ENCODE data around the gene LYPD6. TPM values are rescaled to one million over a fixed set of nuclear protein-coding genes. Genes with fewer than 3 reads are reported as not detected.
A peak's percentile ranks its signal among the peaks of the same experiment; 100 is the strongest.
"Not testable (repeated sequence)": the region's sequence is repeated elsewhere in the genome, so short reads cannot be mapped to it uniquely, and the experiment has no call there.

Gene LYPD6
- polyA plus RNA-seq, 1 of the 3 experiments (the other 2 are of a cell fraction) = 8.1 TPM

DNA sequence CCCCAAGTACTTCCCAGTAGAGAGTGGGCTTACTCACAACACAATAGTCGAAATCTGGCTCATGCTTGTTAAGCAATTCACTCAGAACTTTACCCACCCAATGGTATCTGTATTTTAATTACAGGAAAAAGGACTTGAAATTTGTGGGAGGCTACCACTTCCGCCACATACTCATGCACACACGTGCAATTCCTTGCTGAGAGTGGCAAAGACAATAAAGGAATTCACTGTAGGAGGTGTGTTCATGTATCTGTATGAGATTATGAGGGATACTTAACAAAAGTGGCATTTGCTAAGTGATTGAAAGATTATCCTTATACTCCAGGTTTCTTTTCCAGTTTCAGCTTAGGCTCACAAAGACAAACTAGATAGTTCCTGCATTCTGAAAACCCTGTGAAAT, 14.9 kb upstream of the LYPD6 start (continued):
- no peak for TF ChIP-seq RCOR1 (IDR thresholded peaks at IDR 0.05; ENCODE audit: low read length)
- TF ChIP-seq TCF12 (IDR thresholded peaks at IDR 0.05) = no peak

DNA sequence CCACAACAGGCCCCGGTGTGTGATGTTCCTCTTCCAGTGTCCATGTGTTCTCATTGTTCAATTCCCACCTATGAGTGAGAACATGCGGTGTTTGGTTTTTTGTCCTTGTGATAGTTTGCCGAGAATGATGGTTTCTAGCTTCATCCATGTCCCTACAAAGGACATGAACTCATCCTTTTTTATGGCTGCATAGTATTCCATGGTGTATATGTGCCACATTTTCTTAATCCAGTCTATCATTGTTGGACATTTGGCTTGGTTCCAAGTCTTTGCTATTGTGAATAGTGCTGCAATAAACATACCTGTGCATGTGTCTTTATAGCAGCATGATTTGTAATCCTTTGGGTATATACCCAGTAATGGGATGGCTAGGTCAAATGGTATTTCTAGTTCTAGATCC, 11.8 kb upstream of the LYPD6 start:
- H3K4me1 ChIP-seq (ENCODE audit: control insufficient read depth in 1 of 2, insufficient read depth in 2 of 2, low read depth in 1 of 2, low read length in 1 of 2); DNase-seq; H3K79me2 ChIP-seq (ENCODE audit: insufficient read depth); H2AFZ ChIP-seq (ENCODE audit: low read depth); POLR2A ChIA-PET; H4K20me1 ChIP-seq (ENCODE audit: insufficient read depth); H3K4me3 ChIP-seq (ENCODE audit: low read depth in 2 of 2, low read length in 1 of 2); H3K9ac ChIP-seq; H3K9me3 ChIP-seq; CTCF ChIA-PET; H3K27me3 ChIP-seq (ENCODE audit: insufficient read depth); H3F3A ChIP-seq (replicated peaks; ENCODE audit: insufficient read depth); H3K4me2 ChIP-seq; H3K9me2 ChIP-seq; H3K27ac ChIP-seq (ENCODE audit: low read depth in 2 of 2, low read length in 1 of 2); H3K36me3 ChIP-seq (replicated peaks in 1 of 2; ENCODE audit: control insufficient read depth in 1 of 2, insufficient read depth in 2 of 2, low read length in 1 of 2): not testable (repeated sequence)
- WGBS (ENCODE audit: low lambda C conversion rate) = 88% methylated on average over 3 of the region's 3 CpGs

DNA sequence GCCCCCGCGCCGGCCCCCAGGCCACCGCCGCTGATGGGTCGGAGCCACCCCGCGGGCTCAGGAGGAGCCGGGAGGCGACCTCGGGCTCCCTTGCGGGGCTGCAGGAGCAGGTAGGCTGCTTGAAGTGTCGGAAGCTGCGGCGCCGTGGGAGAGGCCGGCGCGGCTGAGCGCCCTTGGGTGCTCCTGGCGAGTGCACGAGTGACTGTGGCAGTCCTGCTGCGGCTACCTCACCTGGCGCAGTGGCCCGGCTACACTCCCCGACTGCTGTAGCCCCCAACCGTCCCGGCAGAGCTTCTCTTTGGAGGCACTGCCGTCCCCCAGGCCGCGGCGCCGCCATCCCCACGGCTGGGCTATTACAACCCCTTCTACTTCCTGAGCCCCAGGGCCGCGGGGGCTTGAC, 10.0 kb upstream of the LYPD6 start:
- no peak for DNase-seq
- 83% methylated on average over 8 of the region's 36 CpGs for WGBS (ENCODE audit: low lambda C conversion rate)
- no peaks in the 10 kb centered on the region for H3K27me3 ChIP-seq (ENCODE audit: insufficient read depth)
- H3K4me1 ChIP-seq (ENCODE audit: control insufficient read depth in 1 of 2, insufficient read depth in 2 of 2, low read depth in 1 of 2, low read length in 1 of 2) = no peaks in the 10 kb centered on the region
- no peaks in the 10 kb centered on the region for H4K20me1 ChIP-seq (ENCODE audit: insufficient read depth)
- H3K9me2 ChIP-seq = no peaks in the 10 kb centered on the region
- TF ChIP-seq SIN3A (IDR thresholded peaks at IDR 0.05; ENCODE audit: borderline replicate concordance, low read depth, low read length) (no peak), MXI1 (IDR thresholded peaks at IDR 0.05; ENCODE audit: low read depth, low read length) (no peak), MEF2A (IDR thresholded peaks at IDR 0.05; ENCODE audit: borderline replicate concordance, low read depth) (no peak), RCOR1 (IDR thresholded peaks at IDR 0.05; ENCODE audit: low read length) (no peak)
- TF ChIP-seq, protein P1, sequence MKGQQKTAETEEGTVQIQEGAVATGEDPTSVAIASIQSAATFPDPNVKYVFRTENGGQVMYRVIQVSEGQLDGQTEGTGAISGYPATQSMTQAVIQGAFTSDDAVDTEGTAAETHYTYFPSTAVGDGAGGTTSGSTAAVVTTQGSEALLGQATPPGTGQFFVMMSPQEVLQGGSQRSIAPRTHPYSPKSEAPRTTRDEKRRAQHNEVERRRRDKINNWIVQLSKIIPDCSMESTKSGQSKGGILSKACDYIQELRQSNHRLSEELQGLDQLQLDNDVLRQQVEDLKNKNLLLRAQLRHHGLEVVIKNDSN (IDR thresholded peaks at IDR 0.05; ENCODE audit: borderline replicate concordance, low read depth) = no peak
- no peak overlapping the region for H3K9ac ChIP-seq
- H3K36me3 ChIP-seq (replicated peaks in 1 of 2; ENCODE audit: control insufficient read depth in 1 of 2, insufficient read depth in 2 of 2, low read length in 1 of 2) = no peaks in the 10 kb centered on the region
- no peak overlapping the region for H3K4me2 ChIP-seq
- CTCF ChIA-PET = no interaction called here
- no peaks in the 10 kb centered on the region for H3F3A ChIP-seq (replicated peaks; ENCODE audit: insufficient read depth)
- no peak overlapping the region for H3K4me3 ChIP-seq (ENCODE audit: low read depth in 2 of 2, low read length in 1 of 2)
- H2AFZ ChIP-seq (ENCODE audit: low read depth) = no peak overlapping the region
- POLR2A ChIA-PET = no interaction called here
- no peak overlapping the region for H3K27ac ChIP-seq (ENCODE audit: low read depth in 2 of 2, low read length in 1 of 2)
- H3K79me2 ChIP-seq (ENCODE audit: insufficient read depth) = no peaks in the 10 kb centered on the region
- no peaks in the 10 kb centered on the region for H3K9me3 ChIP-seq

DNA sequence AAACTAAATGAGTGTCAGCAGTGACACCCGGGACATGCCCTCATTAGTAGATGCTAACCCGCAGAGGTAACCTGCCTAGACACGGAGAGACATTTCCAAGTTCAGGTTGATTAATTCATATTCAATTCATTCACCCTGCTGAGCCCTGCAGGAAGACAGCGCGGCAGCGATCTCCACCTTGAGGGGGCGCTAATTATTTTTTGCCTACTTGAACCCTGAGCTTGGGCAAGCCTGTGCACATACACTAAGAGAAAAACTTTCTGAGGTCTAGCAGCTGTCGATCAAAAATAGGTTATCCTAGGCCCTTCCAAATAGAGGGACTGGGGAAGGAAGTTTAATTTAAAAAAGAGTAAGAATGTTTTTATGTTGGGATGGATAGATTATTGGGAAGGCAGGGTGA, 1.3 kb upstream of the LYPD6 start:
- H3K4me3 ChIP-seq (ENCODE audit: low read depth in 2 of 2, low read length in 1 of 2) = peak overlapping the region; percentile 94 to 97; a peak in 3 of 4 replicates

More for the DNA sequence above, 1.3 kb upstream of the LYPD6 start:
- Histone ChIP-seq H3K9me2 (no peaks in the 10 kb centered on the region), H3K9ac (peak overlapping the region; percentile 65; the same call in 1 of the 2 replicates), H3K4me2 (peak overlapping the region; percentile 95), H3K9me3 (no peaks in the 10 kb centered on the region), H4K20me1 (ENCODE audit: insufficient read depth) (no peaks in the 10 kb centered on the region), H3K27ac (ENCODE audit: low read depth in 2 of 2, low read length in 1 of 2) (peak overlapping the region; percentile 61 to 79; a peak in 3 of 4 replicates), H3K27me3 (ENCODE audit: insufficient read depth) (no peaks in the 10 kb centered on the region), H2AFZ (ENCODE audit: low read depth) (peak overlapping the region; percentile 98; the same call in 1 of the 2 replicates), H3K36me3 (replicated peaks in 1 of 2; ENCODE audit: control insufficient read depth in 1 of 2, insufficient read depth in 2 of 2, low read length in 1 of 2) (no peaks in the 10 kb centered on the region), H3K79me2 (ENCODE audit: insufficient read depth) (peaks cover 19% of the 10 kb centered on the region; the same call in 1 of the 2 replicates), H3K4me1 (ENCODE audit: control insufficient read depth in 1 of 2, insufficient read depth in 2 of 2, low read depth in 1 of 2, low read length in 1 of 2) (peaks cover 0 to 10% of the 10 kb centered on the region in 2 experiments; a peak in 2 of 4 replicates), H3F3A (replicated peaks; ENCODE audit: insufficient read depth) (peaks cover 4% of the 10 kb centered on the region)
- peak; percentile 61 for DNase-seq
- POLR2A ChIA-PET = no interaction called here
- CTCF ChIA-PET = interaction anchor here (0.6 to 5.0 kb wide), 14 partner anchors 13 to 314 kb away, joined by 3 to 37 read pairs (median 3); partner anchors contain the start of gene LYPD6B
- peak; percentile 42 for TF ChIP-seq RAD21 (IDR thresholded peaks at IDR 0.05; ENCODE audit: low read length)
- TF ChIP-seq, protein P2, sequence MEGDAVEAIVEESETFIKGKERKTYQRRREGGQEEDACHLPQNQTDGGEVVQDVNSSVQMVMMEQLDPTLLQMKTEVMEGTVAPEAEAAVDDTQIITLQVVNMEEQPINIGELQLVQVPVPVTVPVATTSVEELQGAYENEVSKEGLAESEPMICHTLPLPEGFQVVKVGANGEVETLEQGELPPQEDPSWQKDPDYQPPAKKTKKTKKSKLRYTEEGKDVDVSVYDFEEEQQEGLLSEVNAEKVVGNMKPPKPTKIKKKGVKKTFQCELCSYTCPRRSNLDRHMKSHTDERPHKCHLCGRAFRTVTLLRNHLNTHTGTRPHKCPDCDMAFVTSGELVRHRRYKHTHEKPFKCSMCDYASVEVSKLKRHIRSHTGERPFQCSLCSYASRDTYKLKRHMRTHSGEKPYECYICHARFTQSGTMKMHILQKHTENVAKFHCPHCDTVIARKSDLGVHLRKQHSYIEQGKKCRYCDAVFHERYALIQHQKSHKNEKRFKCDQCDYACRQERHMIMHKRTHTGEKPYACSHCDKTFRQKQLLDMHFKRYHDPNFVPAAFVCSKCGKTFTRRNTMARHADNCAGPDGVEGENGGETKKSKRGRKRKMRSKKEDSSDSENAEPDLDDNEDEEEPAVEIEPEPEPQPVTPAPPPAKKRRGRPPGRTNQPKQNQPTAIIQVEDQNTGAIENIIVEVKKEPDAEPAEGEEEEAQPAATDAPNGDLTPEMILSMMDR (IDR thresholded peaks at IDR 0.05) = peak; percentile 65
- TF ChIP-seq, protein P1 (IDR thresholded peaks at IDR 0.05; ENCODE audit: borderline replicate concordance, low read depth) = no peak
- 48% methylated on average over 8 of the region's 8 CpGs for WGBS (ENCODE audit: low lambda C conversion rate)
